HEK293 (cell line): ENCODE results near the gene IGFLR1.
A peak's percentile ranks its signal among the peaks of the same experiment; 100 is the strongest.

Experiments
- CTCF ChIA-PET: fragments of 350-600 bp; formaldehyde crosslinking; extraction: SDS; loops from one replicate; lab custom pipeline; 2021; ENCODE audit warnings: antibody characterized with exemption; lab: Yijun Ruan, JAX
- POLR2A ChIA-PET: fragments of 300-600 bp; formaldehyde crosslinking; extraction: SDS; loops from one replicate; lab custom pipeline; 2020; ENCODE audit warnings: antibody characterized with exemption, inconsistent platforms; lab: Yijun Ruan, JAX
- H3K27ac ChIP-seq: fragments of 200-500 bp; sonication (Bioruptor generic); 2 replicates; pipeline ENCODE4 v1.5.1; 2014; ENCODE audit warnings: low read depth, low read length, control low read depth, inconsistent platforms; ENCODE audit errors: extremely low read depth
- H3K36me3 ChIP-seq, 2 experiments: fragments of 200-500 bp in 1 of 2; sonication (Bioruptor generic) in 1 of 2; 1 replicate in 1 of 2; 2 replicates in 1 of 2; pipeline ENCODE4 v1.5.1; 2014 to 2017; ENCODE audit warnings: inconsistent platforms in 2 of 2, low read length in 2 of 2; ENCODE audit not compliant: control insufficient read depth in 2 of 2, insufficient read depth in 1 of 2
- H3K4me1 ChIP-seq: fragments of 200-500 bp; sonication (Bioruptor generic); 2 replicates; pipeline ENCODE4 v1.5.1; 2014; ENCODE audit warnings: mild to moderate bottlenecking, low read length, inconsistent platforms; ENCODE audit not compliant: control insufficient read depth, insufficient read depth
- H3K4me3 ChIP-seq: 2 replicates; pipeline ENCODE4 v1.5.1; 2011; ENCODE audit warnings: low read depth, mild to moderate bottlenecking, control low read depth, low read length, moderate library complexity
- H3K9me3 ChIP-seq: fragments of 200-500 bp; sonication (Bioruptor generic); 2 replicates; pipeline ENCODE4 v1.5.1; 2014; ENCODE audit warnings: low read depth, low read length, inconsistent platforms; ENCODE audit not compliant: control insufficient read depth, insufficient read depth
- BCL11B ChIP-seq: fragments of 450-650 bp; formaldehyde crosslinking; IDR thresholded peaks from 2 replicates; pipeline ENCODE4 v1.5.1; 2016; ENCODE audit warnings: low read depth, missing biosample characterization, missing genetic modification characterization
- EGR2 ChIP-seq: fragments of 450-650 bp; formaldehyde crosslinking; IDR thresholded peaks from 2 replicates; pipeline ENCODE4 v1.5.1; 2016; ENCODE audit warnings: low read depth, missing biosample characterization, missing genetic modification characterization
- FEZF1 ChIP-seq: fragments of 450-650 bp; formaldehyde crosslinking; IDR thresholded peaks from 2 replicates; pipeline ENCODE4 v1.5.1; 2016; ENCODE audit warnings: missing biosample characterization, missing genetic modification characterization
- GFI1B ChIP-seq: fragments of 450-650 bp; formaldehyde crosslinking; IDR thresholded peaks from 2 replicates; pipeline ENCODE4 v1.5.1; 2016; ENCODE audit warnings: missing biosample characterization, missing genetic modification characterization
- GLIS1 ChIP-seq: fragments of 450-650 bp; formaldehyde crosslinking; IDR thresholded peaks from 2 replicates; pipeline ENCODE4 v1.5.1; 2016; ENCODE audit warnings: missing biosample characterization, missing genetic modification characterization
- HOXA7 ChIP-seq: sonication (generic); formaldehyde crosslinking; IDR thresholded peaks from 2 replicates; pipeline ENCODE4 v1.8.1; 2022; ENCODE audit warnings: missing genetic modification reagents, borderline replicate concordance
- IKZF3 ChIP-seq: fragments of 450-650 bp; IDR thresholded peaks from 2 replicates; pipeline ENCODE4 v1.5.0; 2018; ENCODE audit warnings: missing biosample characterization, mild to moderate bottlenecking, missing genetic modification characterization, moderate library complexity
- KLF10 ChIP-seq: fragments of 450-650 bp; IDR thresholded peaks from 2 replicates; pipeline ENCODE4 v1.5.1; 2018; ENCODE audit warnings: missing biosample characterization, mild to moderate bottlenecking, missing genetic modification characterization
- KLF16 ChIP-seq: fragments of 450-650 bp; formaldehyde crosslinking; IDR thresholded peaks from 2 replicates; pipeline ENCODE4 v1.5.1; 2017; ENCODE audit warnings: missing biosample characterization, missing genetic modification characterization
- KLF17 ChIP-seq: fragments of 450-650 bp; formaldehyde crosslinking; IDR thresholded peaks from 2 replicates; pipeline ENCODE4 v1.5.1; 2016; ENCODE audit warnings: missing biosample characterization, missing genetic modification characterization
- SALL2 ChIP-seq: fragments of 450-650 bp; formaldehyde crosslinking; IDR thresholded peaks from 2 replicates; pipeline ENCODE4 v1.5.0; 2017; ENCODE audit warnings: missing biosample characterization, mild to moderate bottlenecking, missing genetic modification characterization, borderline replicate concordance
- SETDB1 ChIP-seq: IDR thresholded peaks from one replicate; pipeline ENCODE4 v1.6.1; 2017; ENCODE audit warnings: mild to moderate bottlenecking, low read length, moderate library complexity, mixed read lengths; ENCODE audit not compliant: insufficient read length
- ZBTB7A ChIP-seq: fragments of 450-650 bp; formaldehyde crosslinking; IDR thresholded peaks from 2 replicates; pipeline ENCODE4 v1.5.1; 2016; ENCODE audit warnings: low read depth, missing biosample characterization, missing genetic modification characterization
- ZIC2 ChIP-seq: fragments of 450-650 bp; formaldehyde crosslinking; IDR thresholded peaks from 2 replicates; pipeline ENCODE4 v1.5.1; 2016; ENCODE audit warnings: missing biosample characterization, missing genetic modification characterization
- ZNF114 ChIP-seq: fragments of 450-650 bp; formaldehyde crosslinking; IDR thresholded peaks from 2 replicates; pipeline ENCODE4 v1.5.0; 2017; ENCODE audit warnings: missing biosample characterization, missing genetic modification characterization
- ZNF140 ChIP-seq: fragments of 450-650 bp; formaldehyde crosslinking; IDR thresholded peaks from 2 replicates; pipeline ENCODE4 v1.5.1; 2016; ENCODE audit warnings: missing biosample characterization, missing genetic modification characterization
- ZNF488 ChIP-seq: fragments of 450-650 bp; formaldehyde crosslinking; IDR thresholded peaks from 2 replicates; pipeline ENCODE4 v1.5.1; 2016; ENCODE audit warnings: missing biosample characterization, missing genetic modification characterization
- ZNF549 ChIP-seq: fragments of 450-650 bp; IDR thresholded peaks from 2 replicates; pipeline ENCODE4 v1.5.1; 2018; ENCODE audit warnings: missing biosample characterization, missing genetic modification characterization, mild to moderate bottlenecking, inconsistent platforms, moderate library complexity
- ZNF658 ChIP-seq: fragments of 450-650 bp; formaldehyde crosslinking; IDR thresholded peaks from 2 replicates; pipeline ENCODE4; 2016; ENCODE audit warnings: missing biosample characterization, missing genetic modification characterization
- ZNF664 ChIP-seq: fragments of 450-650 bp; formaldehyde crosslinking; IDR thresholded peaks from 2 replicates; pipeline ENCODE4 v1.5.1; 2016; ENCODE audit warnings: missing biosample characterization, missing genetic modification characterization
- ZXDB ChIP-seq: fragments of 450-650 bp; formaldehyde crosslinking; IDR thresholded peaks from 2 replicates; pipeline ENCODE4 v1.5.1; 2016; ENCODE audit warnings: missing biosample characterization, missing genetic modification characterization
- TF ChIP-seq, protein P1 (sequence below): fragments of 450-650 bp; formaldehyde crosslinking; IDR thresholded peaks from 2 replicates; pipeline ENCODE4 v1.5.1; 2016; ENCODE audit warnings: missing biosample characterization, missing genetic modification characterization

Gene IGFLR1

DNA sequence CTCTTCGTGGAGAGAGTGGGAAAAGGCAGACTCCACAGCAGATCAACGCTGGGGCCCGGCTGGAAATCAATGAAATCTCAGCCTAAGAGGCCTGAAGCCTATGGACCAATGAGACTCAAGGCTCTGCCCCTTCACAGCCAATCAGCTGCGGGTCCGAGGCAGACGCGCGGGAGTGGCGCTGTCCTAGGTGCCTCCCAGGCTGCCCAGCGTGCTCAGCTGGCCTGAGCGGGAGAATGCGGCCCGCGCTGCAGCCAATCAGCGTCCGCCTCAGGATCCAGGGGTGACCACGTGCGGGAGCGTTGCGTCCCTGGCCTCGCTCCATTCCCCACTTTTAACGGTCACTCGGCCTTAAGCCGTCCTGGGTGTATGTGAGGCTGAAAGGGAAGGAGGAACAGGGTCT, 38.0 kb downstream of the IGFLR1 start, which contains the start of gene ZBTB32:
TSS of gene ZBTB32 (plus strand) at position 341 of the 400 bp plus-strand sequence. CDS start 10,069 bp downstream, outside the sequence.
- TF ChIP-seq, protein P1, sequence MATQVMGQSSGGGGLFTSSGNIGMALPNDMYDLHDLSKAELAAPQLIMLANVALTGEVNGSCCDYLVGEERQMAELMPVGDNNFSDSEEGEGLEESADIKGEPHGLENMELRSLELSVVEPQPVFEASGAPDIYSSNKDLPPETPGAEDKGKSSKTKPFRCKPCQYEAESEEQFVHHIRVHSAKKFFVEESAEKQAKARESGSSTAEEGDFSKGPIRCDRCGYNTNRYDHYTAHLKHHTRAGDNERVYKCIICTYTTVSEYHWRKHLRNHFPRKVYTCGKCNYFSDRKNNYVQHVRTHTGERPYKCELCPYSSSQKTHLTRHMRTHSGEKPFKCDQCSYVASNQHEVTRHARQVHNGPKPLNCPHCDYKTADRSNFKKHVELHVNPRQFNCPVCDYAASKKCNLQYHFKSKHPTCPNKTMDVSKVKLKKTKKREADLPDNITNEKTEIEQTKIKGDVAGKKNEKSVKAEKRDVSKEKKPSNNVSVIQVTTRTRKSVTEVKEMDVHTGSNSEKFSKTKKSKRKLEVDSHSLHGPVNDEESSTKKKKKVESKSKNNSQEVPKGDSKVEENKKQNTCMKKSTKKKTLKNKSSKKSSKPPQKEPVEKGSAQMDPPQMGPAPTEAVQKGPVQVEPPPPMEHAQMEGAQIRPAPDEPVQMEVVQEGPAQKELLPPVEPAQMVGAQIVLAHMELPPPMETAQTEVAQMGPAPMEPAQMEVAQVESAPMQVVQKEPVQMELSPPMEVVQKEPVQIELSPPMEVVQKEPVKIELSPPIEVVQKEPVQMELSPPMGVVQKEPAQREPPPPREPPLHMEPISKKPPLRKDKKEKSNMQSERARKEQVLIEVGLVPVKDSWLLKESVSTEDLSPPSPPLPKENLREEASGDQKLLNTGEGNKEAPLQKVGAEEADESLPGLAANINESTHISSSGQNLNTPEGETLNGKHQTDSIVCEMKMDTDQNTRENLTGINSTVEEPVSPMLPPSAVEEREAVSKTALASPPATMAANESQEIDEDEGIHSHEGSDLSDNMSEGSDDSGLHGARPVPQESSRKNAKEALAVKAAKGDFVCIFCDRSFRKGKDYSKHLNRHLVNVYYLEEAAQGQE (tag by site-specific recombination), result peak; percentile 98
- no peak for TF ChIP-seq HOXA7 (CRISPR knock-in tag)
- ChIA-PET POLR2A (interaction anchor here (1.4 kb wide), 1 partner anchor 9 kb away, joined by 3 read pairs; no protein-coding TSS in a partner anchor), CTCF (interaction anchor here (0.6 to 5.7 kb wide), 7 partner anchors 8 to 416 kb away, joined by 3 to 46 read pairs (median 4); no protein-coding TSS in a partner anchor)
- no peaks in the 10 kb centered on the region; a peak in 1 of 3 replicates for H3K36me3 ChIP-seq
- peaks cover 6% of the 10 kb centered on the region for H3K4me1 ChIP-seq
- no peak within 1 kb of the TSS for H3K27ac ChIP-seq
- H3K9me3 ChIP-seq, result no peaks in the 10 kb centered on the region
- H3K4me3 ChIP-seq, result no peak within 1 kb of the TSS

DNA sequence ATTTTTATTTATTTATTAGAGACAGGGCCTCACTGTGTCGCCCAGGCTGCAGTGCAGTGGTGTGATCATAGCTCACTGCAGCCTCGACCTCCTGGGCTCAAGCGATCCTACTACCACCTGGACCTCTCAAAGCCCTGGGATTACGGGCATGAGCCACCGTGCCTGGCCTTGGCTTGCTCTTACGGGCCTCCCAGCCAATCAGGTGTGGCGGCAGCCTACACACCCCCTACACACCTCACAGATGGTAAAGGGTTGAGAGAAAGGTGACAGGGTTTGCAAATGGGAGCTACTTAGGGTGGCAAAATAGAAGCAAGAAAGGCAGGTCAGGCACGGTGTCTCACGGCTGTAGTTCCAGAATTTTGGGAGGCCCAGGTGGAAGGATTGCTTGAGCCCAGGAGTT, 38.9 kb downstream of the IGFLR1 start:
- Histone ChIP-seq H3K4me3 (no peak overlapping the region), H3K27ac (no peak overlapping the region), H3K4me1 (peaks cover 6% of the 10 kb centered on the region), H3K9me3 (no peaks in the 10 kb centered on the region), H3K36me3 (no peaks in the 10 kb centered on the region; a peak in 1 of 3 replicates)
- ChIA-PET POLR2A (interaction anchor here (1.0 to 2.6 kb wide), 20 partner anchors 9 to 1668 kb away, joined by 3 to 38 read pairs (median 5); partner anchors contain the start of genes COX6B1, LIN37, PSENEN and U2AF1L4), CTCF (interaction anchor here (0.6 to 5.7 kb wide), 14 partner anchors 9 to 576 kb away, joined by 3 to 46 read pairs (median 4); partner anchors contain the start of gene COX6B1)
- TF ChIP-seq KLF10 (tag by site-specific recombination) (peak; percentile 96), ZNF114 (no peak), FEZF1 (no peak), GFI1B (no peak), SALL2 (tag by site-specific recombination) (no peak), ZNF488 (tag by site-specific recombination) (no peak), BCL11B (tag by site-specific recombination) (no peak), ZNF140 (tag by site-specific recombination) (no peak)

- Histone ChIP-seq H3K9me3 (no peaks in the 10 kb centered on the region), H3K36me3 (no peaks in the 10 kb centered on the region; a peak in 1 of 3 replicates), H3K4me3 (peak overlapping the region; percentile 50), H3K4me1 (peaks cover 6% of the 10 kb centered on the region), H3K27ac (peak overlapping the region; percentile 56)
- POLR2A ChIA-PET, result interaction anchor here (0.5 to 2.6 kb wide), 37 partner anchors 8 to 1668 kb away, joined by 3 to 38 read pairs (median 4); partner anchors contain the start of genes ALKBH6, COX6B1, HAUS5 and LIN37
- CTCF ChIA-PET, result interaction anchor here (0.5 to 5.7 kb wide), 23 partner anchors 8 to 575 kb away, joined by 3 to 46 read pairs (median 4); partner anchors contain the start of genes COX6B1 and OVOL3
- no peak for TF ChIP-seq ZNF549 (tag by site-specific recombination)
- TF ChIP-seq GLIS1 (tag by site-specific recombination), result peak; percentile 75; the same call in 1 of the 2 replicates
- peak; percentile 92 for TF ChIP-seq ZXDB
- peak; percentile 72 for TF ChIP-seq KLF17 (tag by site-specific recombination)
- TF ChIP-seq ZNF664 (tag by site-specific recombination), result 0 out of 2 replicates have a peak, but pooled peaks have one; percentile 18
- no peak for TF ChIP-seq SETDB1
- peak; percentile 18; the same call in 1 of the 2 replicates for TF ChIP-seq KLF16 (tag by site-specific recombination)
- peak; percentile 80 for TF ChIP-seq KLF10 (tag by site-specific recombination)
- peak; percentile 89; the same call in 1 of the 2 replicates for TF ChIP-seq ZBTB7A
- 0 out of 2 replicates have a peak, but pooled peaks have one; percentile 25 for TF ChIP-seq EGR2 (tag by site-specific recombination)
- no peak for TF ChIP-seq ZNF488 (tag by site-specific recombination)
- no peak for TF ChIP-seq ZNF658 (tag by site-specific recombination)
- TF ChIP-seq IKZF3 (tag by site-specific recombination), result peak; percentile 7; the same call in 1 of the 2 replicates
- TF ChIP-seq FEZF1, result peak; percentile 88
- TF ChIP-seq ZIC2 (tag by site-specific recombination), result peak; percentile 98
These were observed 39.8 kb downstream of the IGFLR1 start for GRCh38 chr19:35702223-35703012.
